ENCODE measurements around the gene FBXL19.
A peak's percentile ranks its signal among the peaks of the same experiment; 100 is the strongest.

The FBXL19 gene

DNA sequence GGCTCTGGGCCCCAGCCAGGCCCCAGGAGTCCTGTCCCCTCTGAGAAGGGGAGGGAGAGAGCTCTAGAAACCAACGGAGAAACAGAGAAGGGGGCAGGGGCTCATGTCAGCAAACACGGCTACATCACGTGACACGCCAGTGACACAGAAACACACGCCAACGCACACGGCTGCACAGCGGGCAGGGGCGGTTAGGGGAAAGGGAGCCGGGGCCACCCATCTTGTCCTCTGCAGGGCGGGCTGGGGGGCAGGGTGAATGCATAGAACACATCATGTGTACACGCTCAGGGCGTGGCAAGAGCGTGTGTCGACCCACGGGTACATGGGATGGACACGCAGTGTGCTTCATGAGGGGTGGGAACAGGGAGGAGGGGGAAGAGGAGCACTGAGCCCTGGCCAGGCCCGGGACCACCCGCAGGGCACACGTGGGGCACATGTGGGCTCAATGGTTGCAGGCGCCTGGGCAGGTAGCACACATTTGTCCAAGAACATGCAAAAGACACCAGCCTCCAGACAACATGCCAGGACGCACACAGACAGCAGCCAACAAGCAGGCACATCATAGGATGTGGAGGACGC is 66.2 kb downstream of the FBXL19 start:
- DNase-seq (ENCODE audit: low read depth) = no peak

DNA sequence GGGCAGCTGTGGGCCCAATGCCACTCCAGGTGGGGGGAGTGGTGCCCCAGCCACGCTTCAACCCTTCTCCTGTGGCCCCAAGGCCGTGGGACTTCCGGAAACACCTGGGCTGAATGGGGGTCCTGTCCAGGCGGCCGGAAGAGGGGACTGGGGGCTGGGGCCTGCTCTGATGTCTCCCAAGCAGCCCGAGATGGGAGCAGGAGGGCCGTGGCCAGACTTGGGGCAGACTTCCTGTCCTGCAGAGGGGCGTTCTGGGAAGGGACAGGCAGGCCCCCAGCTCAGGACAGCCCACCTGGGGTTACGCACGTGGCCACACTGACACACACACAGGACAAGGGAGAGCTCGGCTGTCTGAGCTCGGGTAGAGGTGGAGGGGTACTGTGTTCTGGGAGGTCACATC is 66.7 kb downstream of the FBXL19 start:
- DNase-seq (ENCODE audit: low read depth) = no peak

DNA sequence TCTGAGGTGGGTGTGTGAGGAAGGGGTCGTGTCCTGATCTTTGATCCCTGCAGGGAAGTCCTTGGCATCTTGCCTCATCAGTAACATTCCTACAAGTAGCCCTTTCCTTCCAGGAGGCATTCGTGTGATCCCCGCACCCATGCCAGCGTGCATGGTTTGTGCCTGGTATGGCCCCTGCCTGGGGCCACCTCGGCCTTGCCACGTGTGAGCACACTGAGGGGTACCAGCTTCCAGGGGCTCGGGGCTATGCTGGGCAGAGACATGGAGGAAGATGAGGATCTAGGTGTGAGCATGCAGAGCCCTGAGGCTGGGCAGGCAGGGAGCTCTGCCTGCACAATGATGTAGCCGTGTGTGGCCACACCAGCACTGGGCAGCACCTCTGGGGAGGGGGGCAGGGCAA is 67.7 kb downstream of the FBXL19 start:
- DNase-seq (ENCODE audit: low read depth) = no peak

DNA sequence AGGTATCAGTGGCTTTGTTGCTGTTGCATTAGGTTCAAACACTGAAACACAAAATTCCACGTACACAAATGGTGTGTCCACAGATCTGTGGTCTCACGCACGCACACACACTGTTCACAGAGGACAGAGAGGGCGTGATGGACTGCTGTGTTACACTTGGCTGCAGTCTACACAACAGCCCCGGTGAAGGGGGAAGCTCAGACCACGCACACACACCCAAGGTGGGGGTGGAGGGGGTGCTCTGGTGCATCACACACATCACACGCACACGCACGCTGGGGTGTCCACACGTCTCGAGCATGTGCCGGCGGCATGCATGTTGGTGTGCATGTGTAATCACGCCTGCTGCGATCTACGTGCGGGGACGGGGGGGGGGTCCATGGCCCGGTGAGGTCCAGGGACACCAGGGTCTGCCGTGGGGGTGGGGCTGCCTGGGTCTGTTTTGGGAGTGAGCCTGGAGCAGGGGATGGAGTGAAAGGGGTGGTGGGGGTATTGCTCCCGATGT is 69.0 kb downstream of the FBXL19 start:
- DNase-seq (ENCODE audit: low read depth) = no peak

DNA sequence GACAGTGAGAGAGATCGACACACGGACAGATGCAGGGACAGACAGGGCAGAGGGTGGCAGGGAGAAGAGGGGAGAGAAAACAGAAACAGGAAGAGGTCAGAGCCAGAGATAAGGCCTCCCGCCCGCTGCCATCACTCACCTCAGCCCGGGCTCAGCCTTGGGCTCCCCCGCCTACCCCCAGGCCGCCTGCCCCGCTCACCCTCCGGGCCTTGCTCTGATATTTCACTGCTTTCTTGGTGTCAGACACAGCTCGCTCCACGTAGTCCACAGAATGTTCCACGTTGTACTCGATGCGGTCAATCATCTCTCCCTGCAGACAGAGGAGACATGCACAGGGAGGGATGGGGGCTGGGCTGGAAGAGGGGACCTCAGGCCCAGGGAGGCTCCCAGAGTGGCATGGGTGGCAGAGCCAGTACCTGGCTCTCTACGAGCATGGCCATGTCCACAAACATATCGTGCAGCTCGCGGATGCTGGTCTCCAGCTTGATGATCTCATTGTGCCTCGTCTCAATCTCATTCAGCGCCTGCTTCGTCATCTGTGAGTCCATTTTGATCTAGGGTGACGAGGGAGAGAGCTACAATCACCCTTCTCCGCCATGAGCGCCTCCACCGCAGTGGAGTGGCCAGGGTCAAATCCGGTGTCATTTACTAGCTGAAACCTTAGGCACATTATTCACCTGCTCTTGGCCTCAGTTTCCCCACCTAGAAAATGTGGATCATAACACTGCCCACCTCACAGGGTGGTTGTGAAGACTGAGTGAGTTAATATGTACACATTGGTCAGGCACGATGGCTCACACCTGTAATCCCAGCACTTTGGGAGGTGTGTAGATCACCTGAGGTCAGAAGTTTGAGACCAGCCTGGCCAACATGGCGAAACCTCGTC is 69.8 kb downstream of the FBXL19 start:
- no peak for DNase-seq (ENCODE audit: low read depth)

DNA sequence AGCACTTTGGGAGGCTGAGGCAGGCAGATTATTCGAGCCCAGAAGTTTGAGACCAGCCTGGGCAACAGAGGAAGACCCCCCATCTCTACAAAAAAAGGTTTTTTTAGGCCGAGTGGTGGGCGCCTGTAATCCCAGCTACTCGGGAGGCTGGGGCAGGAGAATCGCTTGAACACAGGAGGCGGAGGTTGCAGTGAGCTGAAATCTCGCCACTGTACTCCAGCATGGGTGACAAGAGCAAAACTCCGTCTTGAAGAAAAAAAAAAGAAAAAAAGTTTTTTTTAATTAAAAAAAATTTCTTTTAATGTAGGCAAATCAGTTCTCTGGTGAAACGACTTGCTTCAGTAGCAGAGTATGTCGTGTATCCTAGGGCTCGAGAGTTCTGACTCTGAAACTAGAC is 72.6 kb downstream of the FBXL19 start:
- DNase-seq (ENCODE audit: low read depth) = no peak

DNA sequence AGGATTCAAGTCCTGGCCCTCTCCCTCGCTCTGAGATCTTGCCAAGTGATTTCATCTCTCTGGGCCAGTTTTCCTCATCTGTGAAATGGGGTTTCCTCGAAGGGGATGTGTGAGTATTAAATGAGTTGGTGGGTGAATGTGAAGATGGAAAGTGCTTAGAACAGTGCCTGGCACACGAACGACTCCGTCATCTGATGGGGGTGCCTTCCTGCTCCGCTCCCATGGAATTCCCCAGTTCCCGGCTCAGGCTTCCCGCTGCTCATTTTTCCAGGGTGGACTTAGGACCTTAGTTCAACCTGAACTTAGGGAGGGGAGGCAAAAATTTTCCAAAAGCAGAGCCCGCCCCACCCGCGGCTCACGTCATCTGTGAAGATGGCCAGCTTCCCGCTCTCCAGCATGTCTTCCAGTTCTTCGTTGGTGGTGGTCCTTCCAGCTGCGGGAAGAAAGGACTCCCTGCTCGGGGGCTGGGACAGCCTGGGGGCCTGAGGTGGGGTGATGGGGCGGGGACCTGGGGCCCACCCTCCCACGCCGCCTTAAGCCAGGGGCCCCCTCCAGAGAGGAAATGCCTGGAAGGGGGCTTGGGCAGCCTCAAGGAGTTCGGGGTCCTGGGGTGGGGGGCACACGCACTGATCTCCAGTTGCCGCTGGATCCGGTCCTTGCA is 73.1 kb downstream of the FBXL19 start:
- no peak for DNase-seq (ENCODE audit: low read depth)

DNA sequence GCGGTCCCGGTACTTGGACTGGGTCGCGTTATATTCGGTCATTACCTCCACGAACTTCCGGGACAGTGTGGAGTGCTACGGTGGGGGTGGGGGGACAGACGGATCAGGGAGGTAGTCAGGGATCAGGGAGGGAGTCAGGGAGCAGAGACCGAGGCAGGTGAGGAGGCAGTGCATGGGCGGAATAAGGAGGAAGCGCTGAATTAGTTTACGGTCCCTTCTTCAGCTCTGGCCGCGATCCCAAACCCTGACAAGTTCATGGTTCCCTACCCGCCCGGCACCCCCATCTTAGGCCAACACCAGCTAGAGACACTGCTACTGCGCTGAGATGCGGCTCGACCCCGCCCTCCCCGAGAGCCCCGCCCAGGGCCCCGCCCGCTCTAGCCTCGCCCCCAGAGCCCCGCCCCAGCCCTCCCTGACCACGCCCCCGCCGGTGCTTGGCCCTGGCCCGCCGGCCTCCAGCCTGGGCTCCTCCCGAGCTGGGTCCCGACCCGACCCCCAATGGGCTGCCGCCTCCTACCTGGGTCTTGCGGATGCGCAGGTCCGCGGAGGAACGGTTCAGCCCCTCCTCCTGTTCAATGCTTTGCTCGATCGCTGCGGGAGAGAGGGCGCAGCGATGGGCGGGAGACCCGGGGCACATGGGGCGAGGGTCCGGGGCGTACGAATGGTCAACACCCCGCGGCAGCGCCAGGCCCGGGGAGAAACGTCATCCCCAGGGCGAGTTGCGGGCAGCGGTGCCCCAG is 73.8 kb downstream of the FBXL19 start:
- DNase-seq (ENCODE audit: low read depth) = peak; percentile 34

DNA sequence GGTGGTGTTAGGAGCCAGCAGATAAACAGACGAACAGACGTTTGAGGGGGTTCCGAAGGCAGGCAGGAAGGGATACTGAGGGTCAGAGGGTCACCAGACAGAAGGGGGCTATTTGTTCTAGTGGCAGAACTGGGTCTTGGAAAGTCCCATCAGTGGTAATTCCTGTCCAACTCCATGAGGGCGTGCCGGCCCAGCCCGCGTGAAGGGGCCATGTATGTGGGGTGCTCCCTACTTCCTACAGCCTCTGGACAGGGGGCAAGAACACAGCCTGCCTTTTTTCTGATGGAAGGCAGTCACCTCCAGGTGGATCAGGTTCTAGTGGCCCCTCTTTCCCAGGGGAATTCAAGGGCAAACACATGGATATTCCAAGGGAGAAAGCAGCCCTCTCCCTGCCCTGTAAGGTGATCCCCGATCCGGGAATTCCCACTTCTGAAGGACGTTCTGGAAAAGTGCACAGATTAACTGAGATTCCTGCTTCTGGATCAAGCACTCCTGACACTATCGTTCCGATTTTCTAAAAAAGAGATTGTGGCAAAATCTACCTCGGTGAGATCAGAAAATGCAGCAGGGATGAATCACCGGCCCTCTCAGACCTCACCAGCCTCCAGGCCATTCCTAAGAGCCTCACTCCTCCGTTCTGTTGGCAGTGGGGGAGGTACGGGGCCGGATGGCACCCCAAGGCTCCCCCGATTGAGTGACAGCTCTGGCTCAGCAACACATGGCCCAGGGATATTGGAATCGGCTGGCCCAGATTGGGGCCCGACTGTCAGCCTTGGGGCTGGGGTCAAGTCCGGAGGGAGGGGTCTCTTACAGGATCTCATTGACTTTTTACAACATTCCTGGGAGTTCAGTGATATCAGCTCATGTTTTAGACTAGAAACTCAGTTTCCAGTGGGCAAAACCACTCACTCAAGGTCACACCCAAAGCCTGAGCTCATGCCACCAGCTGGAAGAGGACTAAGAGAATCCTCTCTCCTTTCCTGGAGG is 74.6 kb downstream of the FBXL19 start:
- DNase-seq (ENCODE audit: low read depth) = peak; percentile 76
